ENCODE results near the gene NPW. TPM values are rescaled to one million over a fixed set of nuclear protein-coding genes. Genes with fewer than 3 reads are reported as not detected.

The NPW gene
- total and polyA plus RNA-seq, 7 experiments from 2014 or later: 0.53 to 1.7 TPM; not detected in 5

- POLR2A ChIA-PET: interaction anchor here (0.6 to 3.4 kb wide), 7 partner anchors 21 to 473 kb away, joined by 3 to 25 read pairs (median 3); partner anchors contain the start of genes NHERF2, RPS2, TBL3 and TRAF7
- ATAC-seq: no peak
- Histone ChIP-seq H3K36me3 (ENCODE audit: control insufficient read depth in 2 of 3, insufficient read depth in 3 of 3, low read length in 3 of 3) (peaks cover 0 to 35% (median 3%) of the 10 kb centered on the region in 3 experiments), H3K27ac (ENCODE audit: low read depth, low read length) (peak overlapping the region; percentile 82), H3K9me3 (ENCODE audit: control insufficient read depth in 2 of 3, low read length in 3 of 3) (no peaks in the 10 kb centered on the region), H3K4me3 (ENCODE audit: low read length) (peak overlapping the region; percentile 72), H3K27me3 (ENCODE audit: control insufficient read depth in 2 of 2, insufficient read depth in 2 of 2, low read length in 2 of 2) (no peaks in the 10 kb centered on the region), H3K4me1 (ENCODE audit: control insufficient read depth in 2 of 2, insufficient read depth in 2 of 2, low read length in 2 of 2) (peaks cover 6 to 12% of the 10 kb centered on the region in 2 donors)
- no peak for DNase-seq
- Mint-ChIP-seq H3K27me3 (no peaks in the 10 kb centered on the region), H3K36me3 (peaks cover 0 to 5% (median 0%) of the 10 kb centered on the region in 5 donors), H3K4me1 (peaks cover 17 to 23% (median 20%) of the 10 kb centered on the region in 7 donors), H3K27ac (peak overlapping the region in 7 of 9 donors; percentile 64 to 91 (median 82)), H3K4me3 (peak overlapping the region; percentile 82 to 97 (median 90)), H3K9me3 (no peaks in the 10 kb centered on the region)
- intact Hi-C loops (cut with micrococcal nuclease): loop anchor here (5.0 kb wide), 2 partner anchors 41 to 219 kb away; partner anchors contain the start of genes RNPS1 (in 1 of the 2) and ZNF598 (in 1 of the 2)
- CTCF ChIA-PET: interaction anchor here (1.0 to 1.6 kb wide), 3 partner anchors 9 to 105 kb away, joined by 3 to 6 read pairs (median 3); no protein-coding TSS in a partner anchor
Measured at GRCh38 chr16:2048116-2048543, 28.5 kb downstream of the NPW start.

- Histone ChIP-seq H3K27ac (ENCODE audit: low read depth, low read length) (no peak overlapping the region), H3K4me1 (ENCODE audit: control insufficient read depth in 2 of 2, insufficient read depth in 2 of 2, low read length in 2 of 2) (peaks cover 6% of the 10 kb centered on the region in 2 donors), H3K9me3 (ENCODE audit: control insufficient read depth in 2 of 3, low read length in 3 of 3) (no peaks in the 10 kb centered on the region), H3K27me3 (ENCODE audit: control insufficient read depth in 2 of 2, insufficient read depth in 2 of 2, low read length in 2 of 2) (no peaks in the 10 kb centered on the region), H3K4me3 (ENCODE audit: low read length) (no peak overlapping the region), H3K36me3 (ENCODE audit: control insufficient read depth in 2 of 3, insufficient read depth in 3 of 3, low read length in 3 of 3) (peaks cover 0 to 75% (median 6%) of the 10 kb centered on the region in 3 experiments)
- Mint-ChIP-seq H3K4me3 (no peak overlapping the region), H3K36me3 (peaks cover 0 to 7% (median 0%) of the 10 kb centered on the region in 5 donors), H3K27me3 (no peaks in the 10 kb centered on the region), H3K4me1 (peaks cover 7 to 16% (median 11%) of the 10 kb centered on the region in 7 donors), H3K9me3 (no peaks in the 10 kb centered on the region), H3K27ac (no peak overlapping the region)
- intact Hi-C loops (cut with micrococcal nuclease): no loop called here
- POLR2A ChIA-PET: no interaction called here
- ATAC-seq (no peak), DNase-seq (no peak)
- CTCF ChIA-PET: no interaction called here
Measured at GRCh38 chr16:2053211-2053610, 33.6 kb downstream of the NPW start.

- peaks cover 0 to 11% (median 0%) of the 10 kb centered on the region in 5 donors for H3K36me3 Mint-ChIP-seq
- no peak for ATAC-seq
- CTCF ChIA-PET: no interaction called here
Measured at GRCh38 chr16:2053897-2054296, 34.3 kb downstream of the NPW start.

GRCh38 chr16:2054543-2055245, 35.1 kb downstream of the NPW start:
- H3K4me1 ChIP-seq (ENCODE audit: control insufficient read depth in 2 of 2, insufficient read depth in 2 of 2, low read length in 2 of 2): no peaks in the 10 kb centered on the region
- POLR2A ChIA-PET: no interaction called here
- ATAC-seq: no peak
- no peaks in the 10 kb centered on the region for H3K9me3 ChIP-seq (ENCODE audit: control insufficient read depth in 2 of 3, low read length in 3 of 3)
- Mint-ChIP-seq H3K27ac (no peak overlapping the region), H3K9me3 (no peaks in the 10 kb centered on the region), H3K36me3 (peaks cover 0 to 11% (median 0%) of the 10 kb centered on the region in 5 donors), H3K4me3 (no peak overlapping the region), H3K27me3 (no peaks in the 10 kb centered on the region), H3K4me1 (peaks cover 0 to 6% (median 3%) of the 10 kb centered on the region in 7 donors)
- no peaks in the 10 kb centered on the region for H3K27me3 ChIP-seq (ENCODE audit: control insufficient read depth in 2 of 2, insufficient read depth in 2 of 2, low read length in 2 of 2)
- intact Hi-C loops (cut with micrococcal nuclease): no loop called here
- no peak overlapping the region for H3K27ac ChIP-seq (ENCODE audit: low read depth, low read length)
- no peak overlapping the region for H3K4me3 ChIP-seq (ENCODE audit: low read length)
- peaks cover 0 to 81% (median 6%) of the 10 kb centered on the region in 3 experiments for H3K36me3 ChIP-seq (ENCODE audit: control insufficient read depth in 2 of 3, insufficient read depth in 3 of 3, low read length in 3 of 3)
- CTCF ChIA-PET: no interaction called here
- DNase-seq: no peak

More at GRCh38 chr16:2053897-2054296, 34.3 kb downstream of the NPW start:
- H3K27me3 Mint-ChIP-seq: no peaks in the 10 kb centered on the region
- H3K4me1 Mint-ChIP-seq: peaks cover 2 to 10% (median 5%) of the 10 kb centered on the region in 7 donors
- H3K27ac Mint-ChIP-seq: peak overlapping the region in 1 of 9 donors; percentile 19
- H3K4me3 Mint-ChIP-seq: no peak overlapping the region
- Histone ChIP-seq H3K36me3 (ENCODE audit: control insufficient read depth in 2 of 3, insufficient read depth in 3 of 3, low read length in 3 of 3) (peaks cover 0 to 80% (median 6%) of the 10 kb centered on the region in 3 experiments), H3K27me3 (ENCODE audit: control insufficient read depth in 2 of 2, insufficient read depth in 2 of 2, low read length in 2 of 2) (no peaks in the 10 kb centered on the region), H3K27ac (ENCODE audit: low read depth, low read length) (no peak overlapping the region), H3K9me3 (ENCODE audit: control insufficient read depth in 2 of 3, low read length in 3 of 3) (no peaks in the 10 kb centered on the region), H3K4me3 (ENCODE audit: low read length) (no peak overlapping the region), H3K4me1 (ENCODE audit: control insufficient read depth in 2 of 2, insufficient read depth in 2 of 2, low read length in 2 of 2) (no peaks in the 10 kb centered on the region)
- intact Hi-C loops (cut with micrococcal nuclease): no loop called here
- no peak for DNase-seq
- no peaks in the 10 kb centered on the region for H3K9me3 Mint-ChIP-seq
- POLR2A ChIA-PET: no interaction called here

GRCh38 chr16:2056077-2056476, 36.5 kb downstream of the NPW start:
- Histone ChIP-seq H3K4me1 (ENCODE audit: control insufficient read depth in 2 of 2, insufficient read depth in 2 of 2, low read length in 2 of 2) (no peaks in the 10 kb centered on the region), H3K36me3 (ENCODE audit: control insufficient read depth in 2 of 3, insufficient read depth in 3 of 3, low read length in 3 of 3) (peaks cover 0 to 84% (median 3%) of the 10 kb centered on the region in 3 experiments), H3K27ac (ENCODE audit: low read depth, low read length) (no peak overlapping the region), H3K9me3 (ENCODE audit: control insufficient read depth in 2 of 3, low read length in 3 of 3) (no peaks in the 10 kb centered on the region), H3K4me3 (ENCODE audit: low read length) (no peak overlapping the region), H3K27me3 (ENCODE audit: control insufficient read depth in 2 of 2, insufficient read depth in 2 of 2, low read length in 2 of 2) (no peaks in the 10 kb centered on the region)
- ATAC-seq (no peak), DNase-seq (no peak)
- Mint-ChIP-seq H3K4me3 (no peak overlapping the region), H3K27me3 (no peaks in the 10 kb centered on the region), H3K9me3 (no peaks in the 10 kb centered on the region), H3K27ac (peak overlapping the region in 1 of 9 donors; percentile 51), H3K4me1 (peaks cover 0 to 6% (median 3%) of the 10 kb centered on the region in 7 donors), H3K36me3 (peaks cover 0 to 11% (median 0%) of the 10 kb centered on the region in 5 donors)
- POLR2A ChIA-PET: no interaction called here
- intact Hi-C loops (cut with micrococcal nuclease): no loop called here
- CTCF ChIA-PET: no interaction called here

GRCh38 chr16:2056681-2057407, 37.3 kb downstream of the NPW start:
- DNase-seq (no peak), ATAC-seq (no peak)
- Mint-ChIP-seq H3K4me1 (peaks cover 0 to 6% (median 0%) of the 10 kb centered on the region in 7 donors), H3K9me3 (no peaks in the 10 kb centered on the region), H3K36me3 (peaks cover 0 to 11% (median 0%) of the 10 kb centered on the region in 5 donors), H3K27me3 (no peaks in the 10 kb centered on the region), H3K27ac (no peak overlapping the region), H3K4me3 (no peak overlapping the region)
- Histone ChIP-seq H3K27ac (ENCODE audit: low read depth, low read length) (no peak overlapping the region), H3K4me1 (ENCODE audit: control insufficient read depth in 2 of 2, insufficient read depth in 2 of 2, low read length in 2 of 2) (no peaks in the 10 kb centered on the region), H3K9me3 (ENCODE audit: control insufficient read depth in 2 of 3, low read length in 3 of 3) (no peaks in the 10 kb centered on the region), H3K4me3 (ENCODE audit: low read length) (no peak overlapping the region), H3K36me3 (ENCODE audit: control insufficient read depth in 2 of 3, insufficient read depth in 3 of 3, low read length in 3 of 3) (peaks cover 0 to 85% (median 3%) of the 10 kb centered on the region in 3 experiments), H3K27me3 (ENCODE audit: control insufficient read depth in 2 of 2, insufficient read depth in 2 of 2, low read length in 2 of 2) (no peaks in the 10 kb centered on the region)
- POLR2A ChIA-PET: no interaction called here
- CTCF ChIA-PET: interaction anchor here (0.5 to 0.6 kb wide), 2 partner anchors 45 to 263 kb away, joined by 4 to 8 read pairs; no protein-coding TSS in a partner anchor
- intact Hi-C loops (cut with micrococcal nuclease): no loop called here
